ENCODE data around the gene ATP8A1. TPM values are rescaled to one million over a fixed set of nuclear protein-coding genes. Genes with fewer than 3 reads are reported as not detected.
"Not testable (repeated sequence)": the region's sequence is repeated elsewhere in the genome, so short reads cannot be mapped to it uniquely, and the experiment has no call there.

ATP8A1 gene
- polyA plus RNA-seq, 1 donor, result 7.1 TPM

DNA sequence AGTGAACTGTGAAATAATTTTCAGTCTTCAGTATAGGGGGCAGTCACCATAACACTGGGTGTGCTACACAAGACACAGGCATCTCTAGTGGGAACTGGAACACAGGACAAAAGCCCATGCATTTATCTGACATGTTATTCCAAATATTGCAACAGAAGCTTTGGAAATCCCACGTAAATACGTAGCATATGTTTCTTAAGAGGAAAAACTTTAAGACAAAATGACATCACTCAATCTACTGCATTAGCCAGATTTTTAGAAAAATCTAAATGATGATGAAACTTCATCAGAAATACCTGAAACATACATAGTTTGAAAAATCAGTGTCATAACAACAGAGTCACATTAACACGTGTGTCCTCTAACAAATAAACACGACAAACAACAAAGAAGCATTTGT, 245.1 kb downstream of the ATP8A1 start:
- DNase-seq (ENCODE audit: low read depth), result no peak

DNA sequence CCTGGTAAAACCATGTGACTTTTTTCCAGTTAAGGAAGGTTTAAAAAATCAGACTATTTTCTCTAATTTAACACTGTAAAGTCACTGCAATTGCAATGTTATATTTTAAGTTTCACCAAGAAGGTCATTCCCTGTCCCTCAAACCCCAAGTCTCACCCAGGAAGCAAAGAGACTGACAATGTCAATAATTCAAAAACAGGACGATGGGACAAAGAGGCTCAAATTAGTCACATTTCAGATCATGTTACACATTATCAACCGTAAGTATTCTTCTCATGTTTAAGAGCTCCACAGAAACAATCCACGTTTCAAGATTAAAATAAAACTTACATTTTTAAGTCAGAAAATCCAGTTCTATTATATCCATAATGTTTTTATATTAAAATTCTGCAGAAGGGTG, 246.5 kb downstream of the ATP8A1 start:
- no peak for DNase-seq (ENCODE audit: low read depth)

DNA sequence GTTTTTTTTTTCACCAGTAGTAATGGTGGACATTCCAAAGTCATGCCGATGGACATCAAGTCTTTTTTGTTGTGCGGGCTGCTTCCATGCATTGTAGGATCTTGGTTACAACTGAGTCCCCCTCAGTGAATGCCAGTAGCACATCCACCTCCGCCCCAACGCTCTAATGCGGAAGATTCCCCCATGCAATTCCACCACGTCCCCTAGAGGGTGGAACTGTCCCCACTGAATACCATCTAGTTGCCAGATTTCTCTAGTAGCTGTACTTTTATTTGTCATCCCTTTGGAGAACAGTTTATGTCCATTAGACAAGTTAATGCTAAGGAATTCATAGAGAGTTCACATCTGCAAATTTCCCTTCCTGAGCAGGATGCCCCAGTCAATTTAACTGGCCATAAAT, 252.9 kb downstream of the ATP8A1 start:
- no peak for DNase-seq (ENCODE audit: low read depth)

DNA sequence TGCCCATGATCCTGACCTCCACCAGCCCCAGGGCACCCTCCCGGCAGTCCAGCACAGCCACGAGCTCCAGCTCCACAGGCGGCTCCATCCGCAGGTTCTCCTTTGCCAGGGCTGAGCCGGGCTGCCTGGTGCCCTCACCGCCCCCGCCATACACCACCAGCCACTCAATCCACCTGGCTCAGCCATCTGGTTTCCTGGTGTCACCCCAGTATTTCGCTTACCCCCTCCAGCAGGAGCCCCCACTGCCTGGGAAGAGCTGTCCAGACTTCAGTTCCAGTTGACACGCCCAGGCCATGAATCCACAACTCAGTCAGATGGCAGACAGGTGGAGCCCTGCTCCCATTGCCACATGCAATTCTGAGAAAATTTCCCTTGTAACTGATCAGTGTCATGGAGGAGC, 255.7 kb downstream of the ATP8A1 start:
- no peak for DNase-seq (ENCODE audit: low read depth)

DNA sequence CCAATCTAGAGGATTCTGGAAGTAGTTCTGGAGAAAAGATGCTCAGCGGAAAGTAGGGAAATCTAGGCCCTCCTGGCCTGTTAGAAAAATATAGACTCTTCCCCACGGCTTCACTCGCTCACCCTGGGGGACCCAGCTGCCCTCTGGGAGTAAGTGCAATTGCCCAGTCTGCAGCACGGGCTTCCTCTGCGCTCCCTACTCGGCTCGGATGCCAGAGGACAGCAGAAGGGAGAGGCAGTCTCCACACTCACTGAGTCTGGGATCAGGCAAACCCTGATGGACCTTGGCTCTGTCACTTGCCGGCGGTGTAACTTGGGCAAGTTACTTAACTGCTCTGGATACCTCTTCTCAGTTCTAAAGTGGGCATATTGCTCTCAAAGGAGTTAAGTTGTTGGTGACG, 257.5 kb downstream of the ATP8A1 start:
- DNase-seq (ENCODE audit: low read depth), result no peak

DNA sequence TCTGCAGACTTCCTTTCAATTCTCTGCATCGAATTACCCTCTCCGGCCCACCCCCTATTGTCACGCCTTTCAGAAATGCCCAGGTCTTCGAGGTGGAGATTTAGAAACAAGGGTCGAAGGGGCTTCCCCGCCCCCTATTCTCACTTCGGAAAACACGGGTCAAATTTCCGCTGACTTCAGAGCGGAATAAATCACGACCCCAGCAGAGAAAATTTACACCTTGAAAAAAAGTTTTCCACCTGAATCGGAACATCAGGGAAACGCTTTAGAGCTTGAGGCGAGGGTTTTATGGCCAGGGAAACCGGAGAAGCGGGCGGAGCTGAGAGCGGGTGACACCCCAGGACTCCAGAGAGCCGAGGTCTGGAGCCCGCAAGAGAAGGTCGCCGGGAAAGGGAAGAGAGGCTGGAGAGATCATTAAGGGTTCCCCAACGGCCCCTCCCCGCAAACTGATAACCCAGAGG, 258.0 kb downstream of the ATP8A1 start:
- DNase-seq (ENCODE audit: low read depth), result no peak

DNA sequence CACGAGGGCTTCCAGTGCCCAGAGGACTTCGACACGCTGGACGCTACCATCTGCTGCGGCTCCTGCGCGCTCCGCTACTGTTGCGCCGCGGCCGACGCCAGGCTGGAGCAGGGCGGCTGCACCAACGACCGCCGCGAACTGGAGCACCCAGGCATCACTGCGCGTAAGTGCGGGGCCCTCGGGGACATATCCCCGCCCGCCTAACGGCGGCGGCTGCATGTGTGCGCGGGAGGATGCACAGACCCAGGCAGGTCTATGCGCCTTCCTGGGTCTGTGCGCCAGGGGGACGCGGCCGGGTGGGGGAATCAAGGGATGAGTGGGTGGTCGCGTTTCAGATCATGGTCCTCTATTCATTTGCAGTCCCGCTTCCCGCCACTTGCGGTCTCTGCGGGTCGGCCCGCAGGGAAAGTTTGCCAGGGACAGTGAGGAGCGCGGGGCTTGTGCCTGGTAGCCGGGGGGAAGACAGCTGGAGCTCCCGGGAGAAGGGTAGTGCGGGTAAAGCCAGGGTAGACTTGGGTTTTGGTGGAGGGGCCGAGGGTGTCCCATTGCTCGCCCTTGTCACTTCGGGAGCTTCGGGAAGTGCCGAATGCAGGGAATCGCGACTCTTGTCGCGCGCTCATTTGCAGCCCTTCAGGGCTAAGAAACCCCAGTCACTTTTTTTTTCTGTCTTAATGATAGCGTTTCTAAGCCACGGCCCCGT, 258.6 kb downstream of the ATP8A1 start:
- DNase-seq (ENCODE audit: low read depth), result no peak

DNA sequence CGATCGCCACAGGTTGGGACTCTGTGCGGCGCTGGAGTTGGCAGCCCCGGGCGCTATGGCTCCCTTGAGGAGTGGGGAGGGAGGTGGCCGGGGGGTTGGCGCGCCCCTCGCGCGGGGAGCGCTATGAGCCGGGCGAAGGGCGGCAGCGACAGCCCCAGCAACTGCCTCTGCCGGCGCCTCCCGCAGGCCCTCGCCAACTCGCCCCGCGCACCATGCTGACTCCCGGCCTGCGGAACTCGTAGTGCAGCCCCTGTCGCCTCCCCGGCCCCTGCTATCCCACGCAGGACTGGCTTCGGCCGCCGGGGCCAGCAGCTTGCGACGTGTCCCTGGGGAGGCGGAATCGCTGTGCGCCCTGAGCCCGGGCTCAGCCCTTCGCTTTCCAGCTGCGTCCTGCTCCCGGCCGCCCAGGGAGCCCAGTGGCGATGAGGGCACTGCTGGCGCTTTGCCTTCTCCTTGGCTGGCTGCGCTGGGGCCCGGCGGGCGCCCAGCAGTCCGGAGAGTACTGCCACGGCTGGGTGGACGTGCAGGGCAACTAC, 259.2 kb downstream of the ATP8A1 start:
- no peak for DNase-seq (ENCODE audit: low read depth)

DNA sequence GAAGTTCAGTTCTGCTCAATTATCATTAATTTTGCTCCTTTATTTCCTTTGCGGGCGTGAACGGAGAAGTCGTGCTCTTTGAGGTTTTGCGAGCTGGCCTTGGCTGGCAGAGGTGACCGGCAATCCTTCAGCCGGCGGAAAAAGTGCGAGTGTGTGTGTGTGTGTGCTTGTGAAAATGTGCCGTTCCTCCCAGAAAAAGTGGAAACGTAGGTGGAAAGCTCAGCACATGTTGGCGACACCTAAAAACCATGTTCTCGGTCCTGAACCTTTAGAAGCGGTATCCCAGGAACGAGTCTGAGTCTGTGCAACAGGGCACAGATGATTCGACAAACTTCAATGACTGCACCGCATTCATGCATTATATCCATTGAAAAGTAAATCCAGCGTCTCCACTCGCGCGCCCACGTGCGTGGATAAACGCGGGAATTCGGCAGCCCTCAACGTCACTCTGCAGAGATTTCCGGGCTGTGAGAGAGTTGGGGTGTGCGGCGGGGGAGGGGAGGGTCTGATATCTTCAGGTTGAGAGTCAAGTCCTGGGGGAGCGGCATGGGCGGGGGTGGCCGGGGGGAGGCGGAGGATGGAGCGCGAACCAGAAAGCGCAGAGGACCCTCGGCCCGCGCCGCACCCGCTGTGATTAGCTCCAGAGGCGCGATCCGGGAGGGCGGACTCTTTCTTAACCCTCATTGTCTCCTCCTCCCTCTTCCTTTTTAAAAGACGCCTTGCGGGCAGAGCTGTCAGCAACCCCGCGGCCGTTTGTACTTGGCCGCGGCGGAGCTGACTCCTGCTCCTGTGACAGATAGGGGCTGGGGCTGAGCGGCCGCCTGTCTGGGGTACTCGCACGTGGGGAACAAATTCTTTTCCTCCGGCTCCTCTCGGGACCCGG, 259.9 kb downstream of the ATP8A1 start, which contains the start of gene SHISA3:
Gene SHISA3 (plus strand): TSS at position 737 of the 883 bp plus-strand sequence. CDS start 569 bp downstream, outside the sequence.
- DNase-seq (ENCODE audit: low read depth), result no peak

DNA sequence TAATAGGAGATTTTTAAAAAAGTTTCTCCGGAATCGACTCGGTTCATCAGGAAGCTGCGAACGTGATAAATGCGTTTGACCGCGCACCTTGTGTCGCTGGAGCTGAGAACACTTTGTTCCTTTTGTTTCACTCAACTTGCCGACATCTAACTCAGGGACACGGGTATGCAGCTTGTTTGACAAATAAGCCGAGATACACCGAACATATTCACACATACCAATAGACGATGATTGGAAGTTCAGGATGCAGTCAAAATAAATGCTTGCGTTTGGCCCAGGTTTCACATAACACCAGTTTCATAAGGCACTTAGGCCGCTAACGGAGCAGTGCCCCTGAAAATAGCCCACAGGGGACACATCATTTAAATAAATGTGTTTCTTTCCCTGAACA, 260.5 kb downstream of the ATP8A1 start:
- no peak for DNase-seq (ENCODE audit: low read depth)

DNA sequence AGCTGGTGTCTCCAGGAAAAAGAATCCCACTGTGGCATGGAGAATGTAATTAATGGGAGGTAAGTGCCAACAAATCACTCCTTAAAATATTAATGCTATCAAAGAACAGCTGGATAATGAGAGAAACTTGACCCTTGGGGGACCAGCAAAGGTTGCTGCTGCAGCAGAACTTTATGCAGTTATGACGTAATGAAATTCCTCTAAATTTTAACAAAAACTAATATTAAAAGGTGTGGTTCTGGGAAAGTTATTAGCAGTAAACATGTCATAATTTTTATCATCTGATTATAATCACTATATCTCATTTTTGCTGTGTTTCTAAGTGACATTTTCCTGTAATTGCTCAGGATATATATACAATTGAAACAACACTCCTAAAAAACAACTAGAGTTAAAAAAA, 261.3 kb downstream of the ATP8A1 start:
- no peak for DNase-seq (ENCODE audit: low read depth)

DNA sequence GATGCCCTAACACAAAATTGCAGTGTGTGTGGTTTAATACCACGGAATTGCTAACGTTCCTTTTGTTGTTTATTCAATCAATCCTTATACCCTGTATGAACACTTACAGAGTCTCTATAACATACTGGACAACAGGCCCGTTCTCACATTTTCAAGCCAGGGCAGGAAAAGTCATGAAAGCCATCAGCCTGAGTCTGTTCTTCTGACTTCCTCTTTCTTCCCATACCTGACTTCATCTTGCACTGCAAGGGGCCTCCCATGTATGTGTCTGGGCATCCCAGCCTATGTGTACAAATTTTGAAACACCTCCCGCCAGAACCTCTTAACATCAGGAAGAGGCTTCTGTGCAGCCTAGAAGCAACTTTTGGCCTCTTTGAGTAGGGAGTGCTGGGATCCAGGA, 264.5 kb downstream of the ATP8A1 start:
- no peak for DNase-seq (ENCODE audit: low read depth)

DNA sequence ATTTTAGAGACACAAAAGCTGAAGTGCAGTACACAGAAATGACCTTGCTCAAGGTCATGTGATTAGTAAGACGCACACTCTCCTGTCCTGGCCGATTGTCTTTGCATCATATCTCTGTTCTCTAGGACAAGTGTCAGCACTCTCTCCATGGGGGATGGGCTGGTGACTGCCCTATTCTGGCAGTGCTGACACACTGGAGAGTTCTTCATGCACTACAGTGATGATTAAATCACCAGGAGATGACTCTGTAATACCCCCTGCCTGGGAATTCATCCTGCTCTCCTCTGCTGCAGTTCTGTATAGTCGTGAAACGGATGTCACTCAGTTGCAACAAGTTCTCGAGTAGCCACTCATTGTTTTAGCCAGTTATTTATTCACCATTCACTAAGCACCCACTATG, 264.9 kb downstream of the ATP8A1 start:
- DNase-seq (ENCODE audit: low read depth), result no peak

DNA sequence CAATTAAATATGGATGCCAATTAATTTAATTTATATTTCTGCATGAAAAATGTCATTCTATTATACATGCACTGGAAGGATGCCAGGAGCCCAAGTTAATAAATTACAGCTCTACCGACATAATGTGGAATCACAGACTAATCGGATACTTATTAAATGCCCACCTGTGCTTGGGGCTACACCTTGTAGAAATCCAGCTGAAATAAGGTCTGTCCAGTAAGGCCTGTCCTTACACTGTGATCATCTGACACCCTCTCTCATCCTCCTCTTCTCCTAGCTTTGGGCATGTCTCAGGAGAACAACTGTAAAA, 265.6 kb downstream of the ATP8A1 start:
- no peak for DNase-seq (ENCODE audit: low read depth)

DNA sequence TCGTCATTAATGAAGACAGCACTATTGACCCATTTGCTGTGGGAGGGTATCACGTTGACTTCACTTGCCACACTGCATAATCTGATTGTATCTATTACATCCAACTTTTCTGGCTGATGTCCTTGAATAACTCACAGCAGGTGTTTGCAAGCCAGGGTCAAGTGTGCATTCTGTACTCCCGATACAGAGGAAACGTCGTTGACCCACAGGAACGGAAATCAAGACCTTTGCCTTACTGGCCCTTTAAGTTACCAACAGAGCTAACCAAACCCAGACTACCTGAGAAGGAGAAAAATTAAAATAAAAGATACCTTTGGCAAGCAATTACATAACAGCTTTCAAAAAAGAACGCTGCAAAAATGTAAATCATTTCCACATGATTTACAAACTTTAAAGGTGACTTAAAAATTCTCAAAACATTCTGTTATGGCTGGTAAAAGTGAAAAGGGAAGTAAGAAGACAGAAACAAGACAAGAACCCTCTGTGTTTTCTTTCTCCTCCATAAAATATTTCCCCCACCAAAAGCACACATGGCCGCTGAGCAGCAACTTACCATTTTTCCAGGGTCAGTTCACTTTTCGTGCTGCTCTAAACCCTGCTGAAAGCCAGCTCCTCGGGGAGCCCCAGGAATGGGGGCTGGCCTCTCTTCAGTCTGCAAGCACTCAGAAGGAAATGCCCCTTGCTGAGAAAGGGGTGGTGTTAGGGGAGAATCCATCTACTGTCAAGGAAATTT, 266.1 kb downstream of the ATP8A1 start:
- no peak for DNase-seq (ENCODE audit: low read depth)

DNA sequence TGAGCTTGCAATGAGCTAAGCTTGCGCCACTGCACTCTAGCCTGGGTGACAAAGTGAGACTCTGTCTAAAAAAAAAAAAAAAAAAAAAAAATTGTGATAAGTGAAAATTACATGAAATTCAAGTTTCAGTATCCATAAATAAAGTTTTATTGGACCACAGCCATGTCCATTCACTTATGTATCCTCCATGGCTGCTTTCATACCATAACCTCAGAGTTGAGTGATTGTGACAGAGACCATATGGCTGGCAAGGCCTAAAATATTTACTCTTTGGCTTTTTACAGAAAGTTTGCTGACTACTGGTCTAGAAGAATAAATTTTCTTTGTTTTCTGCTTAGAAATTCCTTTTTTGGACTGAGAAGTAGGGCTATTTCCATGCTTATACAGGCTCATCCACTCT, 271.4 kb downstream of the ATP8A1 start:
- DNase-seq (ENCODE audit: low read depth), result no peak

DNA sequence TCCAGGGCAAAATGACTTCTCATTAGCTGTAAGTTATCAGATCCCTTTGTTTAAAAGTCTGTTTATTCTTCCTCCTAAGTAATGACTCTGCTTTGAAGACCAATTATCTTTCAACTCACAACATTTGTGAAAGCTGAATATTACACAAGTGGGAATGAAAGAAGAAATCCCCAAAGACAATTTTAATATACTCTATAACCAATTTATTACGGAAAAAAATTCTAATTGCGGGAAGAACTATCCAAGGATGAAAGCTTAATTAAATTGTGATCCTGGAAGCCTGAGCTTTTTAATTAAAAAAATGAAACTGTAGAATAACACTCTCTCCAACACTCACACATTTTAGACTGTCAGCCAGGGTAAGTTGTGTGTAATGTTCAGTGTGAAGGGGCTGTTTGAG, 275.2 kb downstream of the ATP8A1 start:
- no peak for DNase-seq (ENCODE audit: low read depth)

DNA sequence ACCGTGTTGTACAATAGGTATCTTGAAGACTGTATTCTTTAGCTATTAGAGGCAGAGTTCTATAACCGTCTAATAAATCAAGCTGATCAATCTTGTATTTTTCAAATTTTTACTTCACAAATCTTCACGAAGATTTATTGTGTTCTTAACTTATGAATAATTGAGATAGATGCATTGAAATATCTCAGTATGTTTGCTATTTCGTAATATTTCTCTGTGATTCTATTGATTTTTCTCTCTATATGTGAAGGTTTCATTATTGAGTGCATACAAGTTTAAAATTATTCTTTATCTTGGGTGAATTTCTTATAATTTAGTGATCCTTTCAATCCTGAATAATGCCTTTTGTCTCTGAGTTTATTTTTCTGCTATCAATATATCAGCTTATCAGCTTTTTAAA, 279.4 kb downstream of the ATP8A1 start:
- no peak for DNase-seq (ENCODE audit: low read depth)

DNA sequence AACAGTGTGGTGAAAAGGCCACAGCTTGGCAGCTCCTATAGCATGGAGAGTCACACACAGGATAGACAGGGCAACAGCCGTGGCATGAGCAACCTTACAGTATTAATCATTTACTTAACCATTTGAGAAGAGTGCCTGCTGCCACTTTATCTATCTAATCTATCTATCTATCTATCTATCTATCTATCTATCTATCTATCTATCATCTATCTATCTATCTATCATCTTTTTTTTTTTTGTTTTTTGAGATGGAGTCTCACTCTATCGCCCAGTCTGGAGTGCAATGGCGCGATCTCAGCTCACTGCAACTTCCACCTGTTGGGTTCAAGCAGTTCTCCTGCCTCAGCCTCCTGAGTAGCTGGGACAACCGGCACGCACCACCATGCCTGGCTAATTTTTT, 284.6 kb downstream of the ATP8A1 start:
- not testable (repeated sequence) for DNase-seq (ENCODE audit: low read depth)

DNA sequence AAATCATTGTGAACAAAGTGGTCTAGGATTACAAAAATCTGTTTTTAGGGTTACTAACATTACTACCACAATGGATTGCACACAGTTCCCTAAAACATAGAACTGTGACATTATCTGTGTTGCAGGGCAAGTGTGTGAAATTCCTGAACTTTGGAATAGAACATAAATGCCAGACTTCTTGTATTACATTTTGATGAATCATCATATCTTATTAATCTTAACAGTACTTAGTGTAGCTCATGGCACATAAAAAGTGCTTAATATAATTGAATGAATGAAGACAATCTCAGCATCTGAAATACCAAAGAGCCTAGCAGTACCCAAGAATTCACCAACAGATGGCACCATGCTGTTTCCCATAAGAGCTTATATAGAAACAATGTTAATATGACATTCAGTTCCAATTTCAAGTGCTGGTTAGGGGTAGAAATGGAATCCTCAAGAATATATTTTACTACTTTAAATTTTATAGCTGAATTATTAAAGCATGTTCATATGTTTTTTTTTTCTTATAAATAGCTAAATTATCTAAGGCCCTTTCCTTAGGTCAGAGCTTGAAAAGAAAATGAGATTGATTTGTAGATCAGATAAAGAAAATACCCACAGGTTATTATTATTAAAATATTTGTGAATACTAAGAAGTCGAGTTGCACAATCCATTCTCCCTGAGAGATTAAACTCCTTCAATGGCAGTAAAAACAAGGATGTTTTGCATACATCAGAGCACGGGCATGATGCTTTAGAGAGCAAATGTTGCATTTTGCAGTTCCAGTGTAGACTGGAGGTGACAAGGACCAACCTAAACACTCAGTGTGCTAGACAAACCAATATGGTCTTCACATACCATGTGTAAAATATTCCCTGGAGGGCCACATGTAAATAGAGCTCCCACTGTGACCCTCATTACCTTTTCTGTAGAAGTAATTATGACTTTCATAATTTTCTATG, 285.3 kb downstream of the ATP8A1 start:
- DNase-seq (ENCODE audit: low read depth), result no peak

DNA sequence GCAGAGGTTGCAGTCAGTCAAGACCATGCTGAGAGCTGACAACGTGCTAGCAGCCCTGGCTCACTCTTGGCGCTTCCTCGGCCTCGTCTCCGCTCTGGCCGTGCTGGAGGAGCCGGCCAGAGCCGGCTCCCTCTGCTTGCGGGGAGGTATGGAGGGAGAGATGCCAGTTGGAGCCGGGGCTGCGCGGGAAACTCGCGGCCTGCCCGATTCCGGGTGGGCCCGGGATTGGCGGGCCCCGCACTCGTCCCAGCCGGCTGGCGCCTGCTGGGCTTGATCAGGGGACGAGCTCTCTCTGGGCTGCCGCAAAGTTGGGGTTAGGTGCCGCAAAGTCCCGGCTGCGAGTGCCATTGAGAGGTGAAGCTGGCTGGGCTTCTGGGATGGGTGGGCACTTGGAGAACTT, 287.4 kb downstream of the ATP8A1 start:
- no peak for DNase-seq (ENCODE audit: low read depth)
